ENCODE results near the gene PDZD2. TPM values are rescaled to one million over a fixed set of nuclear protein-coding genes. Genes with fewer than 3 reads are reported as not detected.

The PDZD2 gene
- polyA plus RNA-seq, 3 donors = 16.9 to 20.2 (median 18.3) TPM

DNA sequence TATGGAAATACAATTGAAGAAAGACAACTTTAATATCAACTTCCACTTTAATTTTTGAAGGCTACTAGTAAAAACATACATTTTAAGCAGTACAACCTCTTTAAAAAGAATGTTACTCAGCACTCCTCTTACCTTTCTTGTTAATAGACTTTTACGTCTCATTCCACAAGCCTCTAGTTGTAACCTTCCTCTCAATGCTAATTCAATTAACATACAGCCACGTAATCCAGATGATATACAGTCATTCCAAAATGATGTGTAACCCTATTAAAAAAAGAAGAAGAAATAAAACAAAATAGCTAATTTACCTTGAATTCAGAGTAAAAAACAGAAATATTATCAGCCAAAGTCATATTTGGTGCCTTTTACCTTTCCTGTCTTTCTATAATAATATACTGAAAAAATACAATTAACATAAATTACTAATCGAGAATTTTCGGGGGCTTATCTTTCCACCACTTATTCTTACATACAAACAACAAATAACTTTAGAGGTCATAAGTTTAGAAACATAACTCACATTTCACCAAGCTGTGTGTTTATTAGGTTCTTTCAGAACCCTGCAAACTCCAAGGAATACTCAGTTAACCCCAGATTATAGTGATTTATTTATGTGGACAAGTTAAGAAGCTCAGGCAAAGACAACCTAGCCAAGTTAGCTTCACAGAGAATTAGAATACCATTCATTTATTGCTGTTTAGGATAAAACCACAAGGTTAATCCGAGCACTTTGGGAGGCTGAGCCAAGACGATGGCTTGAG, 504.9 kb downstream of the PDZD2 start:
- no peak for DNase-seq (ENCODE audit: low read depth in 3 of 3, low spot score in 2 of 3)

- no peak for DNase-seq (ENCODE audit: low read depth in 3 of 3, low spot score in 2 of 3)
These were observed 505.7 kb downstream of the PDZD2 start for GRCh38 chr5:32144378-32145207.

DNA sequence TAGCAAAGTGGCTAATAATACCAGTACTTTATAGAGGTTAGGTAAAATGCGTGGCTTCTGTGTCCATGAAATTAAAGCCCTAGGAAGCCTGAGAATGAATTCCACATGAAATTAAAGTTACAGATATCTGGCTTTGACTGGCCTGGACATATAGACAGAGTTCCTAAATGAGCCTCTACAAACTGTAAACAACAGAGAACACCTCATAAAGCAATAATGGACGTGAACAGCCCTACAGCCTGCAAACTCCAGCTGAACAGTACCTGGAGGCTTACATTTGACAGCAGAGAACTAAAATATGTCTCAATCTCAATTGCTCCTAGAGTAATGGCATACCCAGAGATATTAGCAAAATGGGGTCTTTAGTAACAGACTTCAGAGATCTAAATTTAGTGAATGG, 506.4 kb downstream of the PDZD2 start:
- no peak for DNase-seq (ENCODE audit: low read depth in 3 of 3, low spot score in 2 of 3)

GRCh38 chr5:32147236-32147635, 508.3 kb downstream of the PDZD2 start:
- DNase-seq (ENCODE audit: low read depth in 3 of 3, low spot score in 2 of 3) = no peak

- DNase-seq (ENCODE audit: low read depth in 3 of 3, low spot score in 2 of 3) = no peak
These were observed 509.0 kb downstream of the PDZD2 start for GRCh38 chr5:32147959-32148358.

DNA sequence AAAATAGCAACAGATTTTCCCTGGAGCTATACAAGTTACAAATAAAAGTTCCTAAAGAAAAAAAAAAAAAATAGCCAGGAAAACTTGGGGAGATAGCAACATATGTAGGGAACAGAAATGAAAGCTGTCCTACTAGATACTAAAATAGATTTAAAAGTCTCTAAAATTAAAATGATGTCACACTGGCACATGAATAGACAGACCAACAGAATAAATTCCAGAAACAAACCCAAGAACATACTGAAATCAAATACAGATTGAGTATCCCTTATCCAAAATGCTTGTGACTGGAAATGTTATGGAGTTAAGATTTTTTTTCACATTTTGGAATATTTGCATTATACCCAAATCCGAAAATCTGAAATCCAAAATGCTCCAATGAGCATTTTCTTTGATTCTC, 511.4 kb downstream of the PDZD2 start:
- no peak for DNase-seq (ENCODE audit: low read depth in 3 of 3, low spot score in 2 of 3)

DNA sequence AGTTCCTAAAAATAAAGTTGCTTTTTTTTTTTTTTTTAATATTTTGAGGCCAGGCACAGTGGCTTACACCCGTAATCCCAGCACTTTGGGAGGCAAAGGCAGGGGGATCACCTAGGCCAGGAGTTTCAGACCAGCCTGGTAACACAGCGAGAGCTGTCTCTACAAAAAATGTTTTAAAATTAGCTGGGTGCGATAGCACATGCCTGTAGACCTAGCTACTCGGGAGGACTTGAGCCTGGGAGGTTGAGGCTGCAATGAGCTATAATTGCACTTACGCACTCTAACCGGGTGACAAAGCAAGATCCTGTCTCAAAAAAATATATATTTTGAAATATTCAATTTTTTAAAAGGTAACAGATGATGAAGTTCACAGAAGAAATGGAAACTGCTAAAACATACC, 512.3 kb downstream of the PDZD2 start:
- no peak for DNase-seq (ENCODE audit: low read depth in 3 of 3, low spot score in 2 of 3)

- DNase-seq (ENCODE audit: low read depth in 3 of 3, low spot score in 2 of 3) = no peak
These were observed 514.8 kb downstream of the PDZD2 start for GRCh38 chr5:32153723-32154122.

DNA sequence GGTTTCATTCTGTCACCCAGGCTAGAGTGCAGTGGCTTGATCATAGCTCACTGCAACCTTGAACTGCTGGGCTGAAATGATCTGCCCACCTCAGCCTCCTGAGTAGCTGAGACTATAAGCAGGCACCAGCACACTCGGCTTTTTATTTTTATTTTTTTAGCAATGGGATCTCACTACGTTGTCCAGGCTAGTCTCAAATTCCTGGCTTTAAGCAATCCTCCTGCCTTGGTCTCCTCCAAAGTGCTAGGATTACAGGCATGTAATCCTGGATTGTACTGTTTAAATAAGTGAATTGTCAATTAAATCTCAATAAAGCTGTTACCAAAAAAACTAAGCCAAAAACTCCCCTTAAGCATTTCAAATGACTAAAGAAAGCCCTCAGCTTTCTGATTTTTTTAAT, 516.3 kb downstream of the PDZD2 start:
- DNase-seq (ENCODE audit: low read depth in 3 of 3, low spot score in 2 of 3) = no peak

DNA sequence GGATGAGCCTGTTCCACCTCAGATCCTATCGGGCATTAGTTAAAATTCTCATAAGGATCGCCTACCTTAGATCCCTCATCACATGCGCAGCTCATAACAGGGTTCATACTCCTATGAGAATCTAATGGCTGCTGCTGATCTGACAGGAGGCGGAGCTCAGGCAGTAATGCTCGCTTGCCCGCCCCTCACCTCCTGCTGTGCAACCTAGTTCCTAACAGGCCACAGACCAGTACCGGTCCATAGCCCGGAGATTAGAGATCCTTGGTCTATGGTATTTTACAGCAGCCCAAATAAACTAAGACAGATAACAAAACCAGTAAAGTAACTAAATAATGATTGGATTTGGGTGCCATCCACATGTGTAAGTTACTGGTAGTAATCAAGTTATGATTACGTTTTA, 517.7 kb downstream of the PDZD2 start:
- no peak for DNase-seq (ENCODE audit: low read depth in 3 of 3, low spot score in 2 of 3)

DNA sequence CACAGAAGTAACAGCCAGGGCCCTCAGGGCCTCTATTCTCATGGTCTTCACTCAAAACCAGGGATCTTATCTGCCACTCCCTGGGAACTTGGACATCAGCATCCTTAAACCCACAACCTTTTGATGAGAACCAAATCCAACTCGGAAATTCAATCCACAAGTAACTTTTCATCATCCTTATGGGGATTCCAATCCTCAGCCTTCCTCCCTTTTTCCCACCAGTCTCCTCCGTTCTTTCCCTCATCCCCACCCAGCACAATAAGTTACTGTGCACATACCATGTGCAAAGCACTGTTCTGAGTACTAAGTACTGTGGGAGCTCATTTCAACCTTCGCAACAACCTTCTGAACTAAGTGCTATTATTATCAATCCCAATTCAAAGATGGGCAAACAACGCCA, 518.1 kb downstream of the PDZD2 start:
- no peak for DNase-seq (ENCODE audit: low read depth in 3 of 3, low spot score in 2 of 3)

- DNase-seq (ENCODE audit: low read depth in 3 of 3, low spot score in 2 of 3) = no peak
These were observed 519.7 kb downstream of the PDZD2 start for GRCh38 chr5:32158679-32158975.

DNA sequence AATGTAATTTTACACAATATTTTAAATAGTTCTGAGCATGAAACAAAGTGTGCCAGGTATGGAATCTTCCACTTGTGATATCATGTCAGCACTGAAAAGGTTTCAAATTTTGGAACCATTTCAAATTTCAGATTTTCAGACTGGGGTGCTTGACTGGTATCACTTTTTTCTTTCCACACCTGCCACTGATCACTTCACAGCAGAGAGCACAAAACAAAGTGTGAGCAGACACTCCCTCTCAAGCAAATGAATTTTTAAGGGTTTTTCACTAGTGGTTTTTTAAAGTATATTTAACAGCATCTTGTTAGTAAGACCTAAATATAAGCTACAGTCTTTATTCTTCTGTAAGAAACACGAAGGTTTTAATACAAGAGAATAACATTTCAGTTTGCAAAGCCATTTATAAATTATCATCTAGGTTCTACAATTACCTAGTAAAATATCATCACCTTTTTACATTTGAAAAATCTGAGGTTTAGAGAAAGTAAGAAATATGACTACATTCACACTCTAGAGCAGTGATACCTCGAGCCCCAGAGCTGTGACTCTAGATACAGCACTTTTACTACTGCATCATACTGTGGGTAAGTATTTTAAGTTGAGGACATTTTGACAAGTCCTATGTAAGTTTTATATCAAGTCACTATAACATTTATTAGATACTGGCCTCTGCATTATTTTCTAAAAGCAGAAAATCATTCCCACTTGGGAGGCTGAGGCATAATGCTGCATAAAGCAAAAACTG, 520.6 kb downstream of the PDZD2 start:
- no peak for DNase-seq (ENCODE audit: low read depth in 3 of 3, low spot score in 2 of 3)

GRCh38 chr5:32160228-32160627, 521.3 kb downstream of the PDZD2 start:
- DNase-seq (ENCODE audit: low read depth in 3 of 3, low spot score in 2 of 3) = no peak

Other genes with a start within 250 kb of the PDZD2 start
- 10 to 100 TPM; 82.7 to 96.2 (median 96.0) TPM for gene DROSHA, start 107.0 kb upstream of the PDZD2 start, polyA plus RNA-seq (ENCODE audit: insufficient read length in 3 of 3)
- gene C5orf22, start 106.8 kb upstream of the PDZD2 start, polyA plus RNA-seq (ENCODE audit: insufficient read length in 3 of 3) = 10 to 100 TPM; 30.9 to 36.3 (median 35.0) TPM

Measured in right renal cortex interstitium (tissue), 3 donors.